Fibroblast of pulmonary artery (primary cell): Measurements from ENCODE around the gene STAG1.
A peak's percentile ranks its signal among the peaks of the same experiment; 100 is the strongest.
"Not testable (repeated sequence)": the region's sequence is repeated elsewhere in the genome, so short reads cannot be mapped to it uniquely, and the experiment has no call there.

Experiments
- DNase-seq: peaks from one replicate; pipeline ENCODE4 v3.0.0-alpha.2; 2010; ENCODE audit warnings: low read depth
- H3K4me3 ChIP-seq: replicated peaks from 2 replicates; pipeline ENCODE4 v1.5.1; 2011; ENCODE audit warnings: low read depth, mild to moderate bottlenecking, control low read depth, low read length, moderate library complexity
- TF ChIP-seq, protein P1 (sequence below): IDR thresholded peaks from 2 replicates; pipeline ENCODE4 v1.5.1; 2011; ENCODE audit warnings: mild to moderate bottlenecking, control low read depth, low read length, inconsistent platforms; ENCODE audit errors: missing control alignments

Gene STAG1

DNA sequence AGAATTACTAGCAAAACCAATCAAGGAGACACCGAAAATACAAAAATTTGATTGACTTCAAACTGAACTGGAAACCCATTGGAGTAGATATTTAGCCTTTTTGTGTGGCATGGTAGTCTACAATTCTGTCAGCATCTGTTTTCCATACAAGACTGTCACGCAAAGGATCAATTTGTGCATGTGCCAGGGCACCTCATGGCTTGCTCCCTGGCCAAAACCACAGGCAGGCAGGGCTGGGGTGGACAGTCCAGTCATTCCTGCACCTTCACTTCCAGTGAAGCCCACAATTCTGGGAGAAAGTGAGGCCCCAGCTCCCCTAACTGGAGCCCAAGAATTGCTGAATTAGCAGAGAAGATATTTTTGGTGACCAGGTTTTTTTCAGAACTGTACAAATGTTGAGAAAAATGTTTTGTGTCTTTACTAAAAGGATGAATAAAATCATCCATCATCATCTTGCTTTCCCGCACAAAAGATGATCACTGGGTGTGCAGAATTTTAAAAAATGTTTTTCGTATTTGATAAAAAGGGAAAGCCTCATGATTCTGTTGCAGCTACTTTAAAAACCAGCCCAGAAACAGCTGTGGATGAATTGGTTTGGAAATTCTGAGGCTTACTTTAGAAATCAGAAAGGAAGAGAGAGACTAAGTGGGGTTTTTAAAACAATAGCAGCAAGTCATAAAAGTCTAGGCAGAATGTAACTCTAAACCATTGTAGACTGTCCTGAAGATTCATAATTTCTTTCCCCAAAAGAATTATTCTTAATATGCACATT, 415.7 kb downstream of the STAG1 start:
- DNase-seq, result no peak
- TF ChIP-seq, protein P1, sequence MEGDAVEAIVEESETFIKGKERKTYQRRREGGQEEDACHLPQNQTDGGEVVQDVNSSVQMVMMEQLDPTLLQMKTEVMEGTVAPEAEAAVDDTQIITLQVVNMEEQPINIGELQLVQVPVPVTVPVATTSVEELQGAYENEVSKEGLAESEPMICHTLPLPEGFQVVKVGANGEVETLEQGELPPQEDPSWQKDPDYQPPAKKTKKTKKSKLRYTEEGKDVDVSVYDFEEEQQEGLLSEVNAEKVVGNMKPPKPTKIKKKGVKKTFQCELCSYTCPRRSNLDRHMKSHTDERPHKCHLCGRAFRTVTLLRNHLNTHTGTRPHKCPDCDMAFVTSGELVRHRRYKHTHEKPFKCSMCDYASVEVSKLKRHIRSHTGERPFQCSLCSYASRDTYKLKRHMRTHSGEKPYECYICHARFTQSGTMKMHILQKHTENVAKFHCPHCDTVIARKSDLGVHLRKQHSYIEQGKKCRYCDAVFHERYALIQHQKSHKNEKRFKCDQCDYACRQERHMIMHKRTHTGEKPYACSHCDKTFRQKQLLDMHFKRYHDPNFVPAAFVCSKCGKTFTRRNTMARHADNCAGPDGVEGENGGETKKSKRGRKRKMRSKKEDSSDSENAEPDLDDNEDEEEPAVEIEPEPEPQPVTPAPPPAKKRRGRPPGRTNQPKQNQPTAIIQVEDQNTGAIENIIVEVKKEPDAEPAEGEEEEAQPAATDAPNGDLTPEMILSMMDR, result no peak
- H3K4me3 ChIP-seq, result no peak overlapping the region

DNA sequence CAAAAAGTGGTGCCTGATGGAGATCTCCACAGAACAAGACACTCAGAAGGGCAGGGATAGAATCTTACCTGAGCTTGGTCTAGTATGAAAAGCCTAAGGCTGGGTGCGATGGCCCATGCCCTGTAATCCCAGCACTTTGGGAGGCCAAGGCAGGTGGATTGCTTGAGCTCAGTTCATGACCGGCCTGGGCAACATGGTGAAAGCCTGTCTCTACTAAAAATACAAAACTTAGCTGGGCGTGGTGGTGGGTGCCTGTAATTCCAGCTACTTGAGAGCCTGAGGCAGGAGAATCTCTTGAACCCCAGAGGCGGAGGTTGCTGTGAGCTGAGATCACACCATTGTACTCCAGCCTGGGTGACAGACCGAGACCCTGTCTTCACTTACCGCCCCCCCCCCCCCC, 417.5 kb downstream of the STAG1 start:
- not testable (repeated sequence) for DNase-seq, H3K4me3 ChIP-seq

DNA sequence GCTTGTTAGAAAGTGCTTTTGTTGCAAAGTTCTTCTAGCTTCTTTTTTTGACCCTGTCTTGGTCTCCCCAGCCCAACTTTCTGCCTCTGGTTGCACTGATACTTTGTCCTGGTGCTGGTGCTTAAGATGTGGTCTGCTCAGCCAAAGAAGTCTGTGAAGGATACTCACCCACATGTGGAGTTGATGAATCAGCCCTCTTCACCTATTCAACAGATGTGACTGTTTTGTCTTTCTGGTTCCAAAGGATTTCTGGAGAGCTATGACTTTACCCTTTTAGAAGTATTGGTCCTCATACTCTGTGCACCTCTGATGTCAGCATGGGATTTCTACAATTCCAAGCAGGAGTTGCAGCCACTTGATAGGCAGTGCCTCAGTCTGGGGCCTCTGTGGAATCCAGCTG, 418.0 kb downstream of the STAG1 start:
- no peak overlapping the region for H3K4me3 ChIP-seq
- TF ChIP-seq, protein P1, result no peak
- DNase-seq, result no peak

DNA sequence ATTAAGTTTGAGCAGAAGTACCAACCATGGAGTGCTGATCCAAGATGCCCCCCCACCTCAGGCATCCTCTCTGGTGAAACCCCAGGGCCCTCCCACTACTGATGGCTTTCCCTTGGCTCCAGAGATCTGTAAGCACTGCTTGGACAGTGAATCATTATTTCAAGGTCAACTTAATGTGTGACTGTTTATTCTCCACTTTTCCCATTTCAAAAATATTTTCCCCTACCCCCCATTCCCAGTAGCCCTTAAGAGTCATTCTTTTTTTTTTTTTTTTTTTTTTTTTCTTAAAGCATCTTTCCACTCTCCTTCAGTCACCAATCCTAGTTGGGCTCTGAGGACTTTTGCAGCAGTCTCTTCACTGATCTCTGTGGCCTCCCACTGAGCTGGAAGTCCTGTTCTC, 419.4 kb downstream of the STAG1 start:
- no peak overlapping the region for H3K4me3 ChIP-seq
- TF ChIP-seq, protein P1, result no peak
- peak; percentile 44 for DNase-seq

DNA sequence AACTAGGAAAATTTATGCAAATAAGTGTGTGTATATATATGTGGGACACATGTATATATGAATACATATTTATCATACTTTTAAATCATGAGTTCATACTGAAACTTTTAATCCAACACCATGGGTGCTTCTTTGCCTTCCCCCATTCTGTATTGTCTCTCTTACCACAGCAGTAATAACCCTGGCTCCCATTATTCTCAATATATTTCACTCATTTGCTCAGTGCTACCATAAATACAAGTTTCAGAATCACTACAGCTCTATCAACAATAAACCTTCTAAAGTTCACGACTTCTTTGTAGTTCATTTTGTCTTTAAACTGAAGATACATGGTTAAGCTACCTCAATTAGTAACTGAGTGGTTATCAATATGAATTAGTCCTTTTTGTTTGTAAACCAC, 419.9 kb downstream of the STAG1 start:
- TF ChIP-seq, protein P1, result no peak
- DNase-seq, result no peak
- no peak overlapping the region for H3K4me3 ChIP-seq

DNA sequence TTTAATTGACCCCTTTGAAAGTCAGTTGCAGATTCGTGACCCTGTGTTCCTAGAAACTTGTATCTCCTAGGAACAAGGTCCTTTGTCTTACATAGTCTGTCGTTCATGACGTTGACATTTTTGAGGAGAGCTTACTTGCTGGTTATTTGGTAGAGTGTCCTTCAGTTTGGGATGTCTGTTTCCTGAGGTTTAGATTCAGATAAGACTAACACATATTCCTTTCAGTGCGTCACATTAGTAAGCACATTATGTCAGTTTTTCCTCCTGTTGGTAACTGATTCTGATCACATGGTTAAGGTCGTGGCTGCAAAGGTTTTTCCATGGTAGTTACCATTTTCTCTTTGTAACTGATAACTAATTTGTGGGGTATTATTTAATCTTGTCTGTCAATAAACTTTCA, 421.3 kb downstream of the STAG1 start:
- TF ChIP-seq, protein P1, result no peak
- H3K4me3 ChIP-seq, result no peak overlapping the region
- DNase-seq, result no peak

DNA sequence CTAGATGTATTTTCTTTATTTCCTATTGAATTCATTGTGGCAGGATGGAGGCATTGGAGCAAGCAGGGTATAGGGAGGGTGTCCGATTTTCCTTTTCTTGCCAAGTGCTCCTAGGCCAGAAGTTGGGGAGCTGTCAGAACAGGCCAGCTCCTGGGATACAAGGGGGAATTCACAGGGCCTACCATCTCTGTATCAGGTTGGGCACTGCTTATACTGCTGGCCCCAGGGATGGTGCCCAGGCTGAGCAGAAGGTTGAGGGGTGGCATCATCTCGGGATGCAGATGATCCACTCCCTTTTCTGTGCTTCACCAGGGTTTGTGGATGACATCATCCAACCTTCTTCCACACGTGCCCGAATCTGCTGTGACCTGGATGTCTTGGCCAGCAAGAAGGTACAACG, 422.6 kb downstream of the STAG1 start:
- H3K4me3 ChIP-seq, result no peak overlapping the region
- TF ChIP-seq, protein P1, result no peak
- DNase-seq, result no peak
